Measurements from ENCODE around the gene RASAL3.
A peak's percentile ranks its signal among the peaks of the same experiment; 100 is the strongest.
"Not testable (repeated sequence)": the region's sequence is repeated elsewhere in the genome, so short reads cannot be mapped to it uniquely, and the experiment has no call there.

The RASAL3 gene

DNA sequence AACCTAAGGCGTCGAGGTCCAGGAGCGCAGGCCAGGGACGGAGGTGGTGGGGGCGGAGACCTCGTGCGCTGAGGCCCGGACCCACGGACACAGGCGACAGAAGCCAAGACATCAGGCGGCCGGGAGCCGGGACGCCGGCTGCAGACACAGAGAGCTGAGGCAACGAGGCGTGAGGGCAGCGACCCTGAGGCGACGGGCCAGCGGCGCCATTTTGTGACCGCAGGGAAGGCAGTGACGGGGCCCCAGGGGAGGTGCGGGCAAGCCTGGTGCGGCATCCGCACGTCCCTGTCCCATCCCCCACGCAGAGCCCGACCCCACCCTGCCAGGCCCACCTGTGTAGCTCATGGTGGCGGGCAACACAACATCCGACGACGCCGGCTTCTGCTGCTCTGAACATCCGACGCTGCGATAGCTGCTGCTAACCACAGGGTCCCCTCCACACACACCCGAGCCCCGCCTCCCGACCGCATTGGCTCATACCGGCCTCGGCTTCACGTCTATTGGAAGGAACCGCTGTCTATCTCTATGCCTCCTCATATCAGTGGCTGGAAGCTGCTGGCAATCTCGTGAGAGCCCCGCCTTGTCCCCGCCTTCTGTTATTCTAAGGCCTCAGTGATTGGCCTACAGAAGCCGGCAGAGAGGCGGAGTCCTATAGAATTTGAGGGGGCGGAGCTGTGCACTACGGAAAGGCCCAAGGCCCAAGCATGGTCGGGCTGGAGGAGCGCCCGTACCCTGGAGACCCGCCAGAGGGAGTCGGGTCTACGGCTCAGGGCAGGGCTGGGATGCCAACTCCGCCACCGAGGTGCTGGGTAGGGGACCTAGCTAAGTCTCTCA is 45.5 kb downstream of the RASAL3 start, which contains the start of gene AKAP8L:
AKAP8L (minus strand) TSS at position 410 of the 834 bp plus-strand sequence; CDS start at position 345, 65 bp downstream.
- peak; percentile 100 for DNase-seq (ENCODE audit: low read depth)

DNA sequence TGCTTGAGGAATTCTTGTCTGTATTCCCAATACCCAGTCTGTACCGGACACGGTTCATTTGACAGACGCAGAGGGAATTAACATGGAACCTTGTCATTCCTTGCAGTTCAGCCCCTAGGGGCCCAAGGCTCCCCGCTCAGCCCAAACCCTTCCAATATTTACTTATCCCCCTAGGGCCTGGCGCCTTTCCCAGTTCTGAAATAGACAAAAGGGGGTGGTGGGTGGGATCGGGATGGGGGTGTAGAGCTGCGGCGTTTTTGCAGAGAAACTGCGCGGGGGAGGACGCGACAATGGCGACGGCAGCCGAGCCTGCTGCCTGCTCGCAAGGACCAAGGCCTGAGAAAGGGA is 46.1 kb downstream of the RASAL3 start:
- no peak for DNase-seq (ENCODE audit: low read depth)

DNA sequence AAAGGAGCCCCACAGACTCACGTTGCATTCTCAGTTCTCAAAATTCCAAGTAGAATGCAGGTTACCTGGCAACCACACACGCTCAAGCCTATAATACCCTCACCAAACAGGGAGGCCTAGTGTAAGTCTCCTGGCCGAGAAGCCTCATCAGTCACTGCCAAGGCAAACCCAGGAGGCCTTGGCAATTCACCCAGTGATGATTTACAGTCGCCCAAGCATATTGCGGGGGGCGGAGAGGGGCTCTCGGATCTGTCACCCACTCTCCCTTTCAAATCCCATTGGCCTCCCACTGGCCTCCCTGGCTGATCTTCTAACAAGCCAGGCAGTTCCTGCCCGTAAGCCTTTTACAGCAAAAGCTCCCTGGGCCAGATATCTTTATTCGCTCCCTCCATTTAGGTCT is 46.6 kb downstream of the RASAL3 start:
- no peak for DNase-seq (ENCODE audit: low read depth)

DNA sequence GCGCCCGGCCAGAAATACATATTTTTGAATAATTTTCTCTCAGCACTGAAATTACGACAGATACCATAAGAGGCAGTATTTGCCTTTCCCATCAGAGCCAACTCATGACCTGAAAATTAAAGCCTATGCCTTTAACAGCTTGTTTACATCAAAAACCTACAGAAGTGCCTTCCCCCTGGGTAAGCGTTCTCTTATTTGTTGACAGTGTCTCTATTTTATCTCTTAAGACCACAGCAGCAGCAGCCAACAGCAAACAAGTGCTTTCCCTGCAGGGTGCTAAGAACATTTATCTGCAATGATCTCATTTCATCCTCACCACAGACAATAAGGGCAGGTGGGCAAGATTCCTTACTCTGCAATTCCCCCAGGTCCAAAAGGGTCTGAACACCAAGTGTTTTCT is 51.5 kb downstream of the RASAL3 start:
- DNase-seq (ENCODE audit: low read depth) = no peak

DNA sequence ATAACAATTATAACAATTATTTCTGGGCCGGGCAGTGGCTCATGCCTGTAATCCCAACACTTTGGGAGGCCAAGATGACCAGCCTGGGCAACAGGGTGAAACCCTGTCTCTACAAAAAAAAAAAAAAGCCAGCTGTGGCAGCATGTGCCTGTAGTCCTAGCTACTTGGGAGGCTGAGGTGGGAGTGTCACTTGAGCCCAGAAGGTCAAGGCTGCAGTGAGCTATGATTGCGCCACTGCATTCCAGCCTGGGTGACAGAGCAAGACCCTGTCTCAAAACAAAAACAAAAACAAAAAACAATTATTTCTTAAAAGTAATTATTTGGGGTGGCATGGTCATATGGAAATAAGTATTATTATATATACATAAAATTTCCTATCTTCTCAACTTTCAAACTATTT is 53.0 kb downstream of the RASAL3 start:
- not testable (repeated sequence) for DNase-seq (ENCODE audit: low read depth)

DNA sequence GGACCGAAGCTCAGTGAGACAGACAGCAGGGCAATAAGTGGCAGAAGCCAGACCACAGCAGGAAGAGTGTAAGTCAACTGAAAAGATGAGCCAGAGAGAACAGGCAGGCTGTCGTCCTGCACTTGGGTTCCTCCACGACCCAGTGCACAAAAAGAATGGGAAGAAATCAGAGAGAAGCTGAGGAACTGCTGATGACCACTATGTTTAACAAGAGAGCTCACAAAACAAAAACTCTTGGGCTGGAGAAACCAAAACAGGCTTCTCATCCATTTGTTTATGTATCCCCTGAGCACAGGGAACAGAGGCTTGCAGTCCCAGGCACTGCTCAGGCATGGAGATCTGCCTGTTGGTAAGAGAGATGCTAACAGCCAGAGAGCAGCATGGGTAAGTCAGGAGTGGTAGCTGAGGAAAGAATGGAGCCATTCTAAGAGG is 59.5 kb downstream of the RASAL3 start:
- no peak for DNase-seq (ENCODE audit: low read depth)

DNA sequence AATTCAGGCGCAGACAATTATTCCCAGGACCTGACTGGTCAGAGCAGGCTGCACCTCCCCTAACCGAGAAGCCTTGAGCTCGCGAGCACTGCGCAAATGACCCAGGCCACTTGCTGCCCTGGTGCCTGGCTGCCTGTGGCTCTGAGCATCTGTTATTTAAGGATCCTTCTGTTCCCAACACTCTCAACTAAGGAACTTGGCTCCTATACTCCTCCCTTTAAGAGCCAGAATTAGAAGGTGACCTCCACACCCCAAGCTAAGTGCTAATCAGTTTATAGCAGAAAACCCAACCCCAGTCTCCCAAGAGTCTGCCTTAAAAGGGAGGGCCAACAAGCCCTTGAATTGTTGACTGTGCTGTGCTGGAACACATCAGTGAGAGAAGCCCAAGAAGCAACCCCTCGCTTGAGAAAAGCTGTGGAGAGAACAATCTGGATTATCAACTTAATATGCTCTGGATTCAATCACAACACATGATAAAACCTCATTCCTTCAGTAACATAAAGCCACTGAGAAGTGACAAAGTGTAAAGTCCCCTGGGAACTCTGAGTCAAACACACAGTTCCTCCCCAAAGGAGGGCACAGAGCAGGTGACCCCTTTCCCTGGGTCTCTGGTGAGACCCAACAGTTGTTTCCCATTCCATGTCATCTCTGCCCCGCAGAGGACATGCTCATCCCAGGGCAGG is 60.1 kb downstream of the RASAL3 start:
- no peak for DNase-seq (ENCODE audit: low read depth)

DNA sequence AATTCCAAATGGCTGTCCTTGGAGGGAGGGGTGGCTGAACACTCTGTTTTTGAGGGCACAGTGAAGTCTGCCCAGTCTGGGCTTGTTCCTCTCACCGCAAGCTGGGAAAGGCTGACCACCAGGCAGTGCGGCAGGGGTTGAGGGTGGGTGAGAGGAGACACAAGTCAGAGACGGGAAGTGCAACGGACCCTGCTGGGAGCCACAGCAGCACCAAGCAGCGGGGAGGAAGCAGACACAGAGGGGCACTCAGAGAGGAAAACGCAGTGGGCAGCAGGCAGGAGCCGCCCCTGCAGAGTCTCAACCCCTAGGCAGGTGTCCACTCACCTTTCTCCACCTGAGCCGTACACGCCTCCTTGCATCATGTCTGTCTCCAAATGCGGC is 61.2 kb downstream of the RASAL3 start:
- DNase-seq (ENCODE audit: low read depth) = no peak

DNA sequence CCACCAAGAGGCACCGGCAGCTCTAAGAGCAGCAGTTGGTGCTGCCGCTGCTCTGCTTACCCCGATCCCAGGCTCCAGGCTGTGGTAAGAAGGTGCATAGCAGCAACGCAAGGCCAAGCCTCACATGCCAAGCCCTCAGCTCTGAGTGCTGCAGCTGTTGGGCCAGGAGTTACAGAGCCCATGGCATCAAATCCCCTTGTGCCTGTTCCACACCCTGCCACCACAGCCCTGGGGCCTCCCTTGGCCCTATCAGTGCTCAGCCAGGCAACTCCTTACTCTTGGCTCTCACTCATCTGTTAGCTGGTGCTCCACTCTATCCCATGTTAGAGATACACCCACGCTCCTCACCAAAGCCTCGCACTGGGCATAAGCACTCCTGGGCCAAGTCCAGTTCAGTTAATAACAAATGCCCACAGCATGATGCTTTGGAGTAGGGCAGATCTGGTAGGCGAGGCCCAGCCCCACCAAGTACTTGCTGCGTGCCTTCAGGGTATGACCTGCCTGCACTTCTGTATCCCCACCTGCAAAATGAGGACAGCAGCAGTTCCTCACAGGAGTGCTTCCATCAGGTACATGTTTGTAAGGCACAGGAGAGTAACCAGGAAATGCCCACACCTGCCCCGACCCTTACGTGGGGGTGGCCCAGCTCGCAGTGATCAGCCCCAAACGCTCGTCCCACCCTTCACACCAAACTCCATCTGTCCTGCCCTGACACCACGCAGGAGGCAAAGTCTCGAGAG is 61.8 kb downstream of the RASAL3 start:
- no peak for DNase-seq (ENCODE audit: low read depth)

All from fibroblast of the conjunctiva (primary cell).